GM03348 (cell line): ENCODE measurements around the gene FITM1.
A peak's percentile ranks its signal among the peaks of the same experiment; 100 is the strongest.
"Not testable (repeated sequence)": the region's sequence is repeated elsewhere in the genome, so short reads cannot be mapped to it uniquely, and the experiment has no call there.

Experiments
- DNase-seq: peaks from one replicate; pipeline ENCODE4 v3.0.0; 2012; ENCODE audit warnings: low spot score

The FITM1 gene

DNA sequence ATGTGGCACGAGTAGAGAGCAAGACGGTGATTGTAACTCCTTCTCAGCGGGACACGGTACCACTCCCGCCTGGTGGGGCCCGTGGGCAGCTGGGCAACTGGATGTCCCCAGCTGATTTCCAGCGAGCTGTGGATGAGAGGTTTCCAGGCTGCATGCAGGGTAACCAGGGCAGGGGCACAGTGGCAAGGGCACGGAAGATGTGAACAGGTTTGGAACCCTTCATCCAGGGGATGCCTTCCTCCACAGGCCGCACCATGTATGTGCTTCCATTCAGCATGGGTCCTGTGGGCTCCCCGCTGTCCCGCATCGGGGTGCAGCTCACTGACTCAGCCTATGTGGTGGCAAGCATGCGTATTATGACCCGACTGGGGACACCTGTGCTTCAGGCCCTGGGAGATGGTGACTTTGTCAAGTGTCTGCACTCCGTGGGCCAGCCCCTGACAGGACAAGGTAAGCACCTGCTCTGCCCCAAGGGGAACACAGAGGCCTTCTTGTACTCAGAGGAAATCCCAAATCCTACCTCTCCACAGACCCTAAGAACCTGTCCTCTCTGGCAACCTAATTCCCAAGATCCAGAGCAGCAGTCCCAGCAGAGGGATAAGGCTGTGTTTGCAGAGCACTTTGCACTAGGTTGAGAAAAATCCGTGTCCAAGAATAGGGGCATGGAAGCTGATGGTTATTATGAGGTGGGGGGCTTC lies 32.1 kb upstream of the FITM1 start:
- no peak for DNase-seq

GRCh38 chr14:24098927-24099813 lies 31.3 kb upstream of the FITM1 start:
- DNase-seq, result no peak

DNA sequence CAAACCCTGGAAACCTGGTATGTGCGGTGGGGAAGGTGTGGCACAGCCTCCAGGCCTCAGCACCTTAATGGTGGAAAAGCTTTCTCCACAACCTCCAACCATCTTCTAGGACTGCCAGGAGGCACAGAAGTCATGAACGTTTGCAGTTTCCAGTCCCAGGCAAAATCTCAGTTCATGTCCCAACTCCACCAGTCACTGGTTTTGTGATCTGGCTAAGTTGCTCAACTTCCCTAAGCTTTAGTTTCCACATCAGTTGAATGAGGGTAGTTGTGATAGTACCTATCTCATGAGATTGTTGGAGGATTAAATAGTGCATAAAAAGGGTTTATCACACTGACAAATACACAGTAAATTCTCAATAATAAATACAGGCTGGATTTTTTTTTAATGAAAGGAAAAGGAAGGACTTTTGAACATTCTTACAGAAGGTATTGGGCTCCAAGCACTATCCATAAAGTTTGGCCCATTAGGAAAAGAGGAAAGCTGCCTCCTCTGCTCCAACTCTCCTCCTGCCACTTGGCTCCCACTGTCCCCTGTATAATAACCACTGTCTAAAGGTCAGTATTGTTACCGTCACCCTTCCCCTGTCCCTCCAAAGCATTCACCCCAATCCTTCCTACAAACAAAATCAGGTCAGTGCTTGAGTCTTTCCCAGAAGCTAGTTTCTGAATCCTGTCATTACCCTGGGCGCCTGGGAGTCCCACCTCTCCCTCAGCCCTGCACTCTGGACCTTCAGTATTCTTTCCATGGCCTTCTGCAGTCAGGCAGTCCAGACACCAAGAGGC lies 30.1 kb upstream of the FITM1 start:
- DNase-seq, result no peak

- DNase-seq, result no peak
Measured at GRCh38 chr14:24100982-24101494, 29.4 kb upstream of the FITM1 start.

GRCh38 chr14:24102357-24103048 lies 28.0 kb upstream of the FITM1 start:
- no peak for DNase-seq

DNA sequence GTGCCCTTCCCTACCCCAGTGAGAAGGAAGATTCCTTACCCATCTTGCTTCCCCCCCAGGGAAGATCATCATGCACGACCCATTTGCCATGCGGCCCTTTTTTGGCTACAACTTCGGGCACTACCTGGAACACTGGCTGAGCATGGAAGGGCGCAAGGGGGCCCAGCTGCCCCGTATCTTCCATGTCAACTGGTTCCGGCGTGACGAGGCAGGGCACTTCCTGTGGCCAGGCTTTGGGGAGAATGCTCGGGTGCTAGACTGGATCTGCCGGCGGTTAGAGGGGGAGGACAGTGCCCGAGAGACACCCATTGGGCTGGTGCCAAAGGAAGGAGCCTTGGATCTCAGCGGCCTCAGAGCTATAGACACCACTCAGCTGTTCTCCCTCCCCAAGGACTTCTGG lies 27.0 kb upstream of the FITM1 start:
- no peak for DNase-seq

GRCh38 chr14:24105609-24106239 lies 24.7 kb upstream of the FITM1 start:
- not testable (repeated sequence) for DNase-seq

- no peak for DNase-seq
Measured at GRCh38 chr14:24106672-24107271, 23.7 kb upstream of the FITM1 start.

DNA sequence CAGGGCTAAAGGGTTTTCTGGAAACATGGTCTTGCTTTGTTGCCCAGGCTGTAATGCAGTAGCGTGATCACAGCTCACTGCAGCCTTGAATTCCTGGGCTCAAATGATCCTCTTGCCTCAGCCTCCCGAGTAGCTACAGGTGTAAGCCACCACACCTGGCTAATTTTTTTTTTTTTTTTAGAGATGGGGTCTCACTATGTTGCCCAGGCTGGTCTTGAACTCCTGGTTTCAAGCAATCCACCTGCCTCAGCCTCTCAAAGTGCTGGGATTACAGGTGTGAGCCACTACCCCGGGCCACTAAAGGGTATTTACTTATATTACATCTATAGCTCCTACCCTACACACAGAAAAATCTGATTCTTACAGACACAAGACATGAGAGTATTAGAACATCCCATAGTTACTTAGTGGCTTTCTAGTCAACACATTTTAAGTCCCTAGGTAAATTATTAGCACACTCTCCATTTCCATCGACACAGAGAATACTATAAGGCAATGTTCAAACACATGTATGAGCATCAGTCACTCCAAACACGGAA lies 22.1 kb upstream of the FITM1 start:
- no peak for DNase-seq

DNA sequence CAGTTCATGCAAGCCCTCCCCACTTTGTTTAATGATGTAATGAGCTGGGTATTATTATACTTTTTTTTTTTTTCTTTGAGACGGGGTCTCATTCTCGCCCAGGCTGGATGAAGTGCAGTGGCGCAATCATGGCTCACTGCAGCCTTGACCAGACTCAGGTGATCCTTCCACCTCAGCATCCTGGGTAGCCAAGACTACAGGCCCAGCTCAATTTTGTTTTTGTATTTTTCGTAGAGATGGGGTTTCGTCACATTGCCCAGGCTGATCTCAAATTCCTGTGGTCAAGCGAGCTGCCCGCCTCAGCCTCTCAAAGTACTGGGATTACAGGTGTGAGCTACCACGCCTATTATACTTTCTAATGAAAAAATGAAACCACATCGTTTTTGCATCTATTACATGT lies 20.4 kb upstream of the FITM1 start:
- no peak for DNase-seq

DNA sequence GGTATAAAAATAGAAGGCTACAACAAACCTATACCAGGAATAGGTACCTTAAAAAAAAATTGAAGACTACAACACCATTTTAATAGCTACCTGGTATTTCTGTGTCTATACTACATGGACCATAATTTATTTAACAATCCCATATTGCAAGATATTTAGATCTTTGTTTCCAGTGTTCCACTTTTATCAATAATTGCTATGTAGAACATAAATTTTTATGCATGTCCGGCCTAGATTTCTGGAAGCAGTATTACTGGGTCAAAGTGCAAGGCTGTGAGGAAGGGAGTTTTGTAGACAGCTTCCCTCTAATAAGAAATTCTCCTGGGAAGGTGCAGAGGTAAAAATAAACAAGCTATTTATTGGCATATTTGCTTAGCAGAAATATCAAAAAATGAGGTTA lies 19.9 kb upstream of the FITM1 start:
- no peak for DNase-seq

GRCh38 chr14:24113379-24113800 lies 17.1 kb upstream of the FITM1 start:
- no peak for DNase-seq

DNA sequence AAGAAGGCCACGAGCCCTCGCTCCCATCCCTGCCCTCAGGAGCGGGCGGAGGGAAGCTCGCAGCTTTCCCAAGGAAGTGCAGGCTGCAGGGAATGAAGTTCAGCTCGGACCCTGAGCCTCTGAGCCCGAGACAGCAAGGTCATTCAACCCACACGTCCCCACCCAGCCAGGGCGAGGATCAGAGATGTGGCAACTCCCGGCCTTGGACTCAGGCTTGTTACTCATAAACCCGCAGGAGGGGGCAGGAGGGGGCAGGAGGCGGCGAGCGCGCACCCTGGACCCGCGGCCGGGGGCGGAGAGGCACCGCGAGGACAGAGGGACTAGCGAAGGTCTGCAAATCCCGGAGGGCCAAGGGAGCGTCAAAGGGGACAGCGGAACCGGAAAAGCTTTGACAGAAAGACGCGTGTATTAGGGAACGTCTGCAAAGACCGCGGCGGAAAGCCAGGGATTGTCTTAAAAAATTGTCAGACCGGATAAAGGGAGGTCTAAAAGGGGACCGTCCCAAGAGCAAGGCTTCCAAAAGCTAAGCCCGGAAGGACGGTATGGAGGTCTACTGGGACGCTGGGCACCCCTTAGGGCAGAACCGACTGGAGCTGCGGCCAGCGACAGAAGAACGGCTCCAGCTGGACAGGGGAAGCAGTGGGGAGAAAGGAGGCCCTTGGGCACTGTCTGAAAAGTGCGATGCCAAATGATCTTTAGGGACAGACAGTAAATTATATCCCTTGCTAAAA lies 16.5 kb upstream of the FITM1 start:
- peak; percentile 86 for DNase-seq

DNA sequence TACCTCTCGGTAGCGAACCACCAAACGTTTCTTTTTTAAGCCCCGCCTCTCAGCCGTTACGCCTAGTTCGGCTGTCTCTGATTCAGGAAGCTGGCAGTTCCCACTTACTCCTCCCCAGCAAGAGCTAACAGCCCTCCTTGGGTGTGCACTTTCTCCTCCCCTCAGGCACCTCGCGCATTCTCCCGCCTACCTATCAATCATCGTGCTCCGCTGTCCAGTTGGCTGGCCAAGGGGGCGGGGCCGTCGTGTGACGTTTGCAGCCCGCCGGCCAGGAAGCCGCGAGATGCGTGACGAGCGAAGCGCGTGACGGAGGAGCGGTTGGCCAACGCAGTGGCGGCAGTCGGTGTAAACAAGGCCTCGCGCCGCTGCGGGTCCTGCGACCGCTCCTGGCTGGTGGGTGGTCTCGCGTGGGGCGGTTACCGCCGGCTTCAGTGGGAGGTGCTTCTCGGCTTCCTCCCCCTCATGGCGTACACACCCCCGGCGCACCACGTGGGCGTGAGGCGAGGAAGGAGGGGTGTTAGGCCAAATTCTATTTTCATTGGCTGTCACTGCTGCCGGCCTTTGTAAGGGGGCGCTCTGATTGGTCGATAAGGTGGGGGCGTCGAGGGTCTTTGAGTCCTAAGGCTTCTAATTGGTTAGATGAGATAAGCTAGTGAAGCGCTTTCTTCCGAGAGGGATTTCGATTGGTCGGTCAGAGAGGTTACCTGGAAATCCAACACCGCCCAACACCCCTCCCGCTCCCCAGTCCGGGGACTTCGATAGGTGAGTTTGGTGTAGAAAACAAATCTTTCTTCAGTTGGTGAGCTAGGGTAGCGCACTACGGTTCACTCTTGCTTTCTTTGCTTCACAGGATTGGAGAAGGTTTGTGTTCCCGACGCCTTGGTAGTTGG lies 15.7 kb upstream of the FITM1 start, which contains the start of the genes DCAF11 and NRL:
TSS of gene DCAF11 (plus strand) at position 246 of the 890 bp plus-strand sequence. CDS start 818 bp downstream, outside the sequence.
TSS of gene NRL (minus strand) at position 418 of the 890 bp plus-strand sequence. CDS start 32,101 bp downstream, outside the sequence.
- peak; percentile 97 for DNase-seq

GRCh38 chr14:24115422-24116127 lies 14.9 kb upstream of the FITM1 start:
- DNase-seq, result no peak

DNA sequence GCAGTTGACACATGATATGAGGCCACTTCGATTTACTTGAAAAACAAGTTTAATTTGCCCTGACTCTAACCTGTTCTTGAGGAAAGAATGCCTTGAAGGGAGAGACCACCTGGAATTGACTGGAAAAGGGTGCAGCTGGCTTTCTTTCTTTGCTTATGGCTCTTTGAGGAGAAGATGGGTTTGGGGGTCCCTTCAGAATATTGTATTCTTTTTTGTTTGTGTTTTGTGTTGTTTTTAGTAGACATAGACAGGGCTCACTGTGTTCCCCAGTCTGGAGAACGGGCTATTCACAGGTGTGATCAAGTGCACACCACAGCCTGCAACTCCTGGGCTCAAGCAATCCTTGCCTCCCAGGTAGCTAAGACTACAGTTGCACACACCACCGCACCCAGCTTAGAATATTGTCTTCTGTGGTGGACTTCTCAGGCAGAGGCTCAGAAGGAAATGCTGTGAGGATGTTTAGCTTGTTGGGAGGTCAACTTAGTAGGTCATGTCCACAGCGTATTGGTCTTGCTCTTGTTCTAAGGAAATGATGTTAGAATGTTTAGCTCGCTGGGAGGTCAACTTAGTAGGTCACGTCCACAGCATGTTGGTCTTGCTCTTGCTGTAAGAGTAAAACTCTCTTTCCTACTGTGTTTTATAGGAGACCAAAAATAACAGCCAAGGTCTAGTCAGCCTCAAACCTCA lies 14.2 kb upstream of the FITM1 start:
- DNase-seq, result no peak

DNA sequence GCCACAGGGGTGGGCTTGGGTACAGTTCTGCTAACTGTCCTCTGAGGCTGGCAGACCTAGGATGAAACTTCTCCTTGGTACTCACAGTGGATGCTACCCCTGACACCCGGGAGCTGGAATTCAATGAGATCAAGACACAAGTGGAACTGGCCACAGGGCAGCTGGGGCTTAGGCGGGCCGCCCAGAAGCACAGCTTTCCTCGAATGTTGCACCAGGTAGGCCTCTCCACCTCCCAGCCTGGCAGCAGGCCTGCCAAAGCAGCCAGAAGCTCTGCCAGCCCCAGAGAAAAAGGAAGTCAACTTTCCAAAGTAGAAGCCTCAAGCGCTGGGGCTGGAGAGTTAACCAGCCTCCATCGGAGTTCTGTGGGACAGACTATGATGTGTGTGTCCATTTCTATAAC lies 13.3 kb upstream of the FITM1 start:
- no peak for DNase-seq
